AG04450 (cell line): ENCODE measurements around the gene DUOXA1. TPM values are rescaled to one million over a fixed set of nuclear protein-coding genes. Genes with fewer than 3 reads are reported as not detected.

Source experiments
- CTCF ChIA-PET: fragments of 300-600, 350-600 bp; formaldehyde crosslinking; extraction: SDS; loops from one replicate; lab custom pipeline; 2022; ENCODE audit warnings: antibody characterized with exemption, inconsistent platforms; lab: Charles Lee
- POLR2A ChIA-PET: fragments of 350-600 bp; formaldehyde crosslinking; extraction: SDS; loops from one replicate; lab custom pipeline; 2021; ENCODE audit warnings: antibody characterized with exemption, inconsistent platforms; lab: Yijun Ruan, JAX
- DNase-seq: peaks from one replicate; pipeline ENCODE4 v3.0.0-alpha.2; 2011; ENCODE audit warnings: low read depth, low spot score
- H3K27ac ChIP-seq: one replicate; pipeline ENCODE4 v1.5.1; 2012; ENCODE audit warnings: low read depth, low read length, control low read depth
- H3K27me3 ChIP-seq: one replicate; pipeline ENCODE4 v1.6.0; 2012; ENCODE audit warnings: low read length; ENCODE audit not compliant: control insufficient read depth, insufficient read depth
- H3K4me3 ChIP-seq: 2 replicates; pipeline ENCODE4 v1.5.1; 2011; ENCODE audit warnings: mild to moderate bottlenecking, low read depth, low read length, control low read depth
- H3K9me3 ChIP-seq: 2 replicates; pipeline ENCODE4 v1.5.1; 2012; ENCODE audit warnings: low read length; ENCODE audit not compliant: control insufficient read depth, insufficient read depth
- CTCF ChIP-seq: IDR thresholded peaks from 2 replicates; pipeline ENCODE4 v1.5.1; 2011; ENCODE audit warnings: low read depth, low read length, control low read depth, inconsistent platforms
- polyA plus RNA-seq: library from polyadenylated mRNA; depleted of rRNA; stranded (reverse); fragments of >200 nt; gene quantifications from 2 replicates; pipeline ENCODE4 v1.2.3, GENCODE V29; 2011

Gene DUOXA1
- polyA plus RNA-seq, 1 experiment: not detected

- Histone ChIP-seq H3K27me3 (no peaks in the 10 kb centered on the region), H3K4me3 (no peak overlapping the region), H3K9me3 (no peaks in the 10 kb centered on the region), H3K27ac (no peak overlapping the region)
- no peak for TF ChIP-seq CTCF
- DNase-seq: no peak
- POLR2A ChIA-PET: no interaction called here
- CTCF ChIA-PET: interaction anchor here (0.9 to 1.0 kb wide), 2 partner anchors 9 to 12 kb away, joined by 3 to 6 read pairs; no protein-coding TSS in a partner anchor
These were observed 42.2 kb upstream of the DUOXA1 start for GRCh38 chr15:45171912-45172311.

DNA sequence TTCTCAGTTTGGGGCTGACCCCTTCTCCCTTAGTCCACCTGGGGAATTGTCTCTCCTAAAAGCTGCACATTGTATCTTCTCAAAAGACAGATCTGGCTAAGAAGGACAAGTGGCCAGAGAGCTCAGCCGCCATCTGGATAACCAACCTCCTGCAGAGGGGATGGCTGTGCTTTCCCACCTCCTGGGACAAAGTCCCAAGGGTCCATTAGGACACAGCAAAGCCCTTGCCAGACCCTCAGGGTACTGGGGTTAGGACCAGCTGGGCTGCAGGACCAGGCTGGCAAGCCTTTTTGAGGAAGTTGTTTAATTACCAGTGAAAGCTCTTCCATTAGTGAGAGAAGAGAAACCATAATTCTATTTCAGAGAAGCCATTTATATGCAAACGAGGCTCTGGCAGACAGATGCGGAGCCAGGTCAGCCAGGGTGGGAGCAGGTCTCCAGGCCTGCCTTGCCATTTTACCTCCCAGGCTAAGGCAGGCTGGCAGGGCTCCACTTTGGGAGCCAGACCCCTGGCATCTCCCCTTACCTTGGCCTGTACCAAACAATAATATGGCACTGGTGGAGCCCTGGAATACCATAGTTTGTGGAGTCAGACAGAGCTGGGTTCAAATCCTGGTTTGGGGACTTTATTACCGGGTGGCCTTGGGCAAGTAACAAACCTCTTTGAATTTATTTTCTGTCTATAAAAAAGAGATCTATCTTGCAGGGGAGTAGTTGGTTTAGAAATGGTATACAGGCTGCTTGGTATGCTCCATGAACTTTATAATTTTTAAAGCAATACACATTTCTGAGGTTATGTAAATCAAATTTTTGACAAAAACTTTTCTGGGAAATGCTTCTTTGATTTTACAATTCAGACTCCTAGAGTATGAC lies 40.2 kb upstream of the DUOXA1 start:
- H3K9me3 ChIP-seq: no peaks in the 10 kb centered on the region
- ChIA-PET POLR2A (no interaction called here), CTCF (interaction anchor here (0.6 to 3.0 kb wide), 2 partner anchors 28 to 31 kb away, joined by 3 to 9 read pairs; no protein-coding TSS in a partner anchor)
- no peak overlapping the region for H3K4me3 ChIP-seq
- H3K27me3 ChIP-seq: no peaks in the 10 kb centered on the region
- no peak overlapping the region for H3K27ac ChIP-seq
- DNase-seq: no peak
- TF ChIP-seq CTCF: no peak

DNA sequence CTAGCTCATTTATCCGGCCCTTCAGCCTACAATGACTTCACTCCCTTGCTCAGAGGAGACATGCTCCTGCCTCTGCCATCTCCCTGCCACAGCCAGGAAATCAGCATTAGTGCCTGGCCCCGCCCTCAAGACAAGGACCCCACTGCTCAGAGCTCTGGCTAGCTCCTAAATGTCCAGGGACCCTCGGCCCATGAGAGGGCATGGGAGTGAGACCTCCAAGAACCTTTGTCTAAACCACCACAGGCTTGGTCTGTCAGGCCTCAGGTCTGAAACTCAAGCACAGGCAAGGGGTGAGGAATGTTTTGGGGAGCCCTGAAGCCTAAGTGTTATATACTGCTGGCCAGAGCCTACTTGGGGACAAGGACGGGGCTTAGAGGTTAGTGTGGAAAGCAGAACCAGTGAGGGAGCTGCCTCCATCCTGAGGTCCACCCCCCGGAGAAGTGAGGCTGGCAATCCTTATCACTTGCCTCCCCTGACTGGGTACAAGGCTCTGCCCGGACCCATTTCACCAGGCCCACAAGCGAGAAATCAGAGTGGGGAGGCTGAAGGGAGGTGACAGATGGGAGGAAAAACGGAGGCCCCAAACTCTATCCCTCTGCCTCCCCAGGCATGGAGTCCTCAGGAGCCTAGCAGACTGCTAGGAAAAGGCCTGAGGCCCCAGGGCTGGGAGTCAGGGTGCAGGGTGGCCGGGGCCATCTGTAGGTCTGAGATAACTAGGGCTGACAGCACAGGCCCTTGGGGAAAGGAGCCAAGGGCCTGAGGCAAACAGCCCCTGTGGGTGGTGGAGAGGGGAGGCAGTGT lies 39.3 kb upstream of the DUOXA1 start:
- DNase-seq: no peak
- Histone ChIP-seq H3K4me3 (no peak overlapping the region), H3K27ac (no peak overlapping the region), H3K9me3 (no peaks in the 10 kb centered on the region), H3K27me3 (no peaks in the 10 kb centered on the region)
- POLR2A ChIA-PET: interaction anchor here (1.5 kb wide), 1 partner anchor 51 kb away, joined by 3 read pairs; no protein-coding TSS in a partner anchor
- CTCF ChIA-PET: interaction anchor here (0.6 to 3.0 kb wide), 10 partner anchors 8 to 262 kb away, joined by 3 to 16 read pairs (median 6); a partner anchor contains a TSS
- no peak for TF ChIP-seq CTCF

DNA sequence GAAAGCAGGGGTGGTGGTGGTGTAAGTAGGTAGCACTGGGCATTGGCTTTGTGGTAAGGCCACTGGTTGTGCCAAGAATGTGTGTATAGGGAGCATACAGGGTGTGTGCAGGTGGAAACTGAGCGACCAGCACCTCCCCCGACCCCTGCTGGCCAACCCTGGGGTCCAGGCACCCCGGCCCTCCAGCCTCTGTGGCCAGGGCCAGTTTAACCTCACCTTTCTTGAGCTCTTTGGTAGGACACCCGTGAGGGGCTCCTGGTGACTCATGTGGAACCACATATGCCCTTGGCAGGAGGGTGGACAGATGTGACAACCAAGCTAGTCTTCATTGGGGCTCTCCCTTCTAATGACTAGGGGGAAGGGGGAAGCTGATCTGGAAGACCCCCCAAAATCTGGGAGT lies 38.6 kb upstream of the DUOXA1 start:
- H3K9me3 ChIP-seq: no peaks in the 10 kb centered on the region
- POLR2A ChIA-PET: interaction anchor here (1.5 kb wide), 1 partner anchor 50 kb away, joined by 3 read pairs; no protein-coding TSS in a partner anchor

More for the DNA sequence above, 38.6 kb upstream of the DUOXA1 start:
- DNase-seq: no peak
- H3K27me3 ChIP-seq: no peaks in the 10 kb centered on the region
- H3K4me3 ChIP-seq: no peak overlapping the region
- TF ChIP-seq CTCF: no peak
- CTCF ChIA-PET: interaction anchor here (0.7 to 3.0 kb wide), 13 partner anchors 8 to 263 kb away, joined by 3 to 16 read pairs (median 7); a partner anchor contains a TSS
- peak overlapping the region; percentile 11 for H3K27ac ChIP-seq
